Breast epithelium (tissue), 4 donors: ENCODE results near the gene SLC41A3. TPM values are rescaled to one million over a fixed set of nuclear protein-coding genes. Genes with fewer than 3 reads are reported as not detected.
"Not testable (repeated sequence)": the region's sequence is repeated elsewhere in the genome, so short reads cannot be mapped to it uniquely, and the experiment has no call there.

Experiments used
- DNase-seq, 2 donors: peaks; one replicate each; pipeline ENCODE4 v3.0.0-alpha.2; 2019; ENCODE audit warnings: low spot score in 2 of 2
- H3K27ac ChIP-seq, 2 donors: fragments of 200-600 bp; sonication (generic) in 1 of 2; one replicate each; pipeline ENCODE4 v1.5.1; 2016 to 2019; ENCODE audit warnings: mild to moderate bottlenecking in 1 of 2
- H3K27me3 ChIP-seq, 2 donors: fragments of 200-600 bp; sonication (generic) in 1 of 2; one replicate each; pipeline versions ENCODE4 v1.5.1 to v1.6.0; 2017 to 2019; ENCODE audit warnings: control low read depth in 1 of 2, mild to moderate bottlenecking in 1 of 2
- H3K36me3 ChIP-seq: fragments of 200-600 bp; one replicate; pipeline ENCODE4 v1.5.1; 2019
- H3K4me1 ChIP-seq, 2 donors: fragments of 200-600 bp; sonication (generic); one replicate each; pipeline ENCODE4 v1.5.1; 2016 to 2019; ENCODE audit warnings: control low read depth in 1 of 2
- H3K4me3 ChIP-seq, 3 donors: fragments of 200-600 bp; sonication (generic); 1 replicate in 2 of 3; 2 replicates in 1 of 3; pipeline ENCODE4 v1.5.1; 2016 to 2019; ENCODE audit warnings: mild to moderate bottlenecking in 3 of 3, moderate library complexity in 2 of 3
- H3K9me3 ChIP-seq, 2 donors: fragments of 200-600 bp; sonication (generic) in 1 of 2; one replicate each; pipeline ENCODE4 v1.5.1; 2016 to 2019; ENCODE audit warnings: control low read depth in 1 of 2
- POLR2A ChIP-seq: fragments of 450-650 bp; IDR thresholded peaks from one replicate; pipeline ENCODE4 v1.6.1; 2016; ENCODE audit warnings: antibody characterized with exemption, mild to moderate bottlenecking, moderate library complexity
- POLR2AphosphoS5 ChIP-seq, 3 donors: sonication (generic); formaldehyde crosslinking; IDR thresholded peaks; one replicate each; pipeline ENCODE4 v1.6.1; 2017; ENCODE audit warnings: antibody characterized with exemption in 3 of 3
- intact Hi-C: fragments of 100-400 bp; cut with DNase I; formaldehyde crosslinking; loops from one replicate; pipeline ENCODE4 v1.15.1; 2023; ENCODE audit warnings: low total_unique reads
- total RNA-seq, 3 donors: library from RNA; depleted of rRNA; stranded (reverse); fragments of >200 nt; gene quantifications; one replicate each; pipeline ENCODE4 v1.1.0, GENCODE V29; 2016
- TF ChIP-seq, protein P1 (sequence below), 3 donors: fragments of 450-650 bp; IDR thresholded peaks; one replicate each; pipeline ENCODE4 v1.5.1; 2016 to 2017; ENCODE audit warnings: antibody characterized with exemption in 3 of 3, mild to moderate bottlenecking in 3 of 3, moderate library complexity in 3 of 3

SLC41A3 gene
- total RNA-seq, 3 donors from 2014 or later, result 42.6 to 53.7 (median 50.1) TPM

DNA sequence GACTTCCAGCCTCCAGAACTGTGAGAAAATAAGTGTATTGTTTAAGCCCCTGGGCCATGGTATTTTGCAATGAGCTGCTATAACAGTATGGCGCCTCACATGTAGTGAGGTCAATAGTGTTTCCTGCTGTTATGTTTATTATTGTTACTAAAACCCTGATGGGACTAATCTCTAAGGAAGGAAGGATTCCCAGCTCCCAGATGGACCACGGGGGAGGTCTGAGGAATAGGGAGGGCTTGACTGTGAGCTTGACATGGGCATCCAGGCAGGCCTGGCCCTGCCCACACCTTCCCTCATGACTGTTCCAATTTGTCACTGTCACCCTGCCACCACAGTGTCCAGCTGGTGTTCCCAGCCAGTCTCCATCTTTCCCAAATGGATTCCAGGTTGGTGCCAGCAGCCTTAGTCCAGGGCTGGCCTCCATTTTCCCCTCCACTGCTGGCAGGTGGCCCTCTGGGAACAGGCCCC lies 14.5 kb upstream of the SLC41A3 start:
- peaks cover 0 to 10% of the 10 kb centered on the region in 2 donors for H3K4me1 ChIP-seq
- TF ChIP-seq POLR2AphosphoS5 (IDR thresholded peaks at IDR 0.05), result no peak
- no peak for TF ChIP-seq POLR2A
- TF ChIP-seq, protein P1, sequence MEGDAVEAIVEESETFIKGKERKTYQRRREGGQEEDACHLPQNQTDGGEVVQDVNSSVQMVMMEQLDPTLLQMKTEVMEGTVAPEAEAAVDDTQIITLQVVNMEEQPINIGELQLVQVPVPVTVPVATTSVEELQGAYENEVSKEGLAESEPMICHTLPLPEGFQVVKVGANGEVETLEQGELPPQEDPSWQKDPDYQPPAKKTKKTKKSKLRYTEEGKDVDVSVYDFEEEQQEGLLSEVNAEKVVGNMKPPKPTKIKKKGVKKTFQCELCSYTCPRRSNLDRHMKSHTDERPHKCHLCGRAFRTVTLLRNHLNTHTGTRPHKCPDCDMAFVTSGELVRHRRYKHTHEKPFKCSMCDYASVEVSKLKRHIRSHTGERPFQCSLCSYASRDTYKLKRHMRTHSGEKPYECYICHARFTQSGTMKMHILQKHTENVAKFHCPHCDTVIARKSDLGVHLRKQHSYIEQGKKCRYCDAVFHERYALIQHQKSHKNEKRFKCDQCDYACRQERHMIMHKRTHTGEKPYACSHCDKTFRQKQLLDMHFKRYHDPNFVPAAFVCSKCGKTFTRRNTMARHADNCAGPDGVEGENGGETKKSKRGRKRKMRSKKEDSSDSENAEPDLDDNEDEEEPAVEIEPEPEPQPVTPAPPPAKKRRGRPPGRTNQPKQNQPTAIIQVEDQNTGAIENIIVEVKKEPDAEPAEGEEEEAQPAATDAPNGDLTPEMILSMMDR (IDR thresholded peaks at IDR 0.05), result no peak
- DNase-seq, result no peak
- no peak overlapping the region for H3K4me3 ChIP-seq
- no peaks in the 10 kb centered on the region for H3K27me3 ChIP-seq
- no peak overlapping the region for H3K27ac ChIP-seq
- H3K36me3 ChIP-seq, result no peaks in the 10 kb centered on the region
- H3K9me3 ChIP-seq, result peaks cover 9 to 15% of the 10 kb centered on the region in 2 donors
- intact Hi-C loops, result no loop called here

DNA sequence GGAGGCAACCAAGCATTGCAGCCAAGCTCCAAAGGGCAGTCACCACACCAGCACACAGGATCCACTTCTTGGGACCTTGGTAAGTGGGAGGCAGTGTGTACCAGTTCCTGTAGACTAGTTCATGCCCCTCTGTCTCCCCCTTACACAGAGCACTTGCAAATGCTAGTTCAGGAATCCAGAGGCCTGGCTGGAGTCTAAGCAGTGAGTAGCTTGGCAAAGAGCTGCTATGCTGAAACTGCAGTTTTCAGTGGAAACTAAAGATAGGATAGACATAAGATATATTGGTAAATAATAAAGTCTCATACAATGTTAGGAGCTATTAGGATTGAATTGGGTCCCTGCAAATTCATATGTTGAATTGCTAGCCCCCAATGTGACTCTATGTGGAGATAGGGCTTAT lies 13.9 kb upstream of the SLC41A3 start:
- Histone ChIP-seq H3K27me3 (no peaks in the 10 kb centered on the region), H3K36me3 (no peaks in the 10 kb centered on the region), H3K9me3 (peaks cover 9 to 15% of the 10 kb centered on the region in 2 donors), H3K4me3 (no peak overlapping the region), H3K27ac (no peak overlapping the region), H3K4me1 (peaks cover 0 to 8% of the 10 kb centered on the region in 2 donors)
- no peak for DNase-seq
- TF ChIP-seq, protein P1 (IDR thresholded peaks at IDR 0.05), result no peak
- no peak for TF ChIP-seq POLR2AphosphoS5 (IDR thresholded peaks at IDR 0.05)
- TF ChIP-seq POLR2A, result no peak
- intact Hi-C loops, result no loop called here

DNA sequence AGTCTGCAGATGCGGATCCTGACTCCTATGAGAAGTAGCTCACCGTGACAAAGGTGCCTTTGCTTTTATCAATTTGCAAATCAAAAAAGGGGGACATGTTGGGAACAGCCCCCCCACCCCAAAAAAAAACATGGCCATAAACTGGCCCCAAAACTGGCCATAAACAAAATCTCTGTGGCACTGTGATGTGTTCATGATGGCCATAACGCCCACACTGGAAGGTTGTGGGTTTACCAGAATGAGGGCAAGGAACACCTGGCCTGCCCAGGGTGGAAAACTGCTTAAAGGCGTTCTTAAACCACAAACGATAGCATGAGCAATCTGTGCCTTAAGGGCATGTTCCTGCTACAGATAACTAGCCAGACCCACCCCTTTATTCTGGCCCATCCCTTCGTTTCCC lies 12.3 kb upstream of the SLC41A3 start:
- intact Hi-C loops, H3K36me3 ChIP-seq, H3K4me3 ChIP-seq, H3K27ac ChIP-seq, DNase-seq, H3K27me3 ChIP-seq, H3K4me1 ChIP-seq: not testable (repeated sequence)
- peaks cover 9 to 15% of the 10 kb centered on the region in 2 donors for H3K9me3 ChIP-seq

DNA sequence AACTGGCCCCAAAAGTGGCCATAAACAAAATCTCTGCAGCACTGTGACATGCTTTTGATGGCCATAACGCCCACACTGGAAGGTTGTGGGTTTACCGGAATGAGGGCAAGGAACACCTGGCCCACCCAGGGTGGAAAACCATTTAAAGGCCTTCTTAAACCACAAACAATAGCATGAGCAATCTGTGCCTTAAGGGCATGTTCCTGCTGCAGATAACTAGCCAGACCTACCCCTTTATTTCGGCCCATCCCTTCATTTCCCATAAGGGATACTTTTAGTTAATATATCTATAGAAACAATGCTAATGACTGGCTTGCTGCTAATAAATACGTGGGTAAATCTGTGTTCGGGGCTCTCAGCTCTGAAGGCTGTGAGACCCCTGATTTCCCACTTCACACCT lies 8.2 kb upstream of the SLC41A3 start:
- not testable (repeated sequence) for H3K4me1 ChIP-seq

DNA sequence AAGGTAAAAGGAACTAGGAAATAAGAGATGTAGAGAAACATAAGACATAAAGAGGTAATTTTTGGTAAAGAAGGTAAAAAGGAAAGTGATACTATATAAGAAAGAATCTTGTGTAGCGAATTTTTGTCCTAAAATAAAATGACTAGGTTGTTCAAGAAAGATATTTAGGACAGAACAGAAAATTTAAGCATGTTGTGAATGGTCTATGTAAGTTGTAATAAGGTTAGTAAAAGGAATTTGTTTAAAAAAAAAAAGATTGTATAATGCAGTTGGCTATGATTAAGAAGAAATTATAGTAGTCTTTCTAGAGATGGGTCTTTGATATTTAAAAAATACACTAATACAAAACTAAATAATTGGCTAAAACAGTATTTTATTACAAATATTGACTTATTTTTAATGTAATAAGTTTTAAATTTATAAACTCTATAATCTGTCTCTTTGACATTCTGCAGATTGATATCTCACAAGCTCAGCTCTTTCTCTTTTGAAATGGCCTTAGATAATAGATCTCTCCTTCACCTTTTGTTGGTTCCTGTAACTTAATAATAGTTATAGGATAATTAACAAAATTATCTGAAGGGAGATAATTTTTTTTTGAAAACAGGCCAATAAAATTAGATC lies 3.7 kb upstream of the SLC41A3 start:
- no peaks in the 10 kb centered on the region for H3K9me3 ChIP-seq
- H3K4me3 ChIP-seq, result no peak overlapping the region
- intact Hi-C loops, result no loop called here
- no peaks in the 10 kb centered on the region for H3K27me3 ChIP-seq
- no peaks in the 10 kb centered on the region for H3K36me3 ChIP-seq
- TF ChIP-seq POLR2AphosphoS5 (IDR thresholded peaks at IDR 0.05) (no peak), POLR2A (no peak)
- TF ChIP-seq, protein P1 (IDR thresholded peaks at IDR 0.05), result no peak
- H3K4me1 ChIP-seq, result no peaks in the 10 kb centered on the region
- no peak for DNase-seq
- H3K27ac ChIP-seq, result no peak overlapping the region

More for the DNA sequence above, 8.2 kb upstream of the SLC41A3 start:
- H3K9me3 ChIP-seq, result peaks cover 9 to 15% of the 10 kb centered on the region in 2 donors
- H3K4me3 ChIP-seq, intact Hi-C loops, H3K27ac ChIP-seq, H3K36me3 ChIP-seq, H3K27me3 ChIP-seq, DNase-seq: not testable (repeated sequence)

DNA sequence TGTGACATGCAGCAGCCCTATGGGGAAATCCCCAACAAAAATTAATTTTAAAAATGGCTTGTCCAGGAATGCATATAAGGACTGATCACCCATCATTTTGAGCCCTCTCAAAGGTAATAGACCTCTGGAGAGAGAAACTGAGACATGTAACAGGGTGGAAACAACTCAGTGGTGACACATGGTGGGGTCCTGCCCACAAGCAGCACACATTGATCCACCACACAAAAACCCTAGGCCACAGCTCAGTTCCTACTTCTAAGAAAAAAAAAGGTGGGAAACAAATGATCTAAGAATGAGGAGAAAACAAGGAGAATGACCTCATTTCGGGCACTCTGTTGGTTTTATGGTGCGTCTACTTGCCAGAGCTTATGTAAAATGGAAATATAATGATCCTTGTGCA lies 1.9 kb upstream of the SLC41A3 start:
- H3K4me1 ChIP-seq, result peaks cover 0 to 5% of the 10 kb centered on the region in 2 donors
- TF ChIP-seq POLR2AphosphoS5 (IDR thresholded peaks at IDR 0.05) (no peak), POLR2A (no peak)
- TF ChIP-seq, protein P1 (IDR thresholded peaks at IDR 0.05), result no peak
- no peaks in the 10 kb centered on the region for H3K27me3 ChIP-seq
- intact Hi-C loops, result no loop called here
- no peak overlapping the region for H3K27ac ChIP-seq
- no peak for DNase-seq
- no peak overlapping the region for H3K4me3 ChIP-seq
- H3K9me3 ChIP-seq, result no peaks in the 10 kb centered on the region
- H3K36me3 ChIP-seq, result no peaks in the 10 kb centered on the region
